ENCODE measurements around the gene TPP2. TPM values are rescaled to one million over a fixed set of nuclear protein-coding genes. Genes with fewer than 3 reads are reported as not detected.

Gene TPP2
- total and polyA plus RNA-seq, 10 donors, result 19.5 to 95.5 (median 55.1) TPM

DNA sequence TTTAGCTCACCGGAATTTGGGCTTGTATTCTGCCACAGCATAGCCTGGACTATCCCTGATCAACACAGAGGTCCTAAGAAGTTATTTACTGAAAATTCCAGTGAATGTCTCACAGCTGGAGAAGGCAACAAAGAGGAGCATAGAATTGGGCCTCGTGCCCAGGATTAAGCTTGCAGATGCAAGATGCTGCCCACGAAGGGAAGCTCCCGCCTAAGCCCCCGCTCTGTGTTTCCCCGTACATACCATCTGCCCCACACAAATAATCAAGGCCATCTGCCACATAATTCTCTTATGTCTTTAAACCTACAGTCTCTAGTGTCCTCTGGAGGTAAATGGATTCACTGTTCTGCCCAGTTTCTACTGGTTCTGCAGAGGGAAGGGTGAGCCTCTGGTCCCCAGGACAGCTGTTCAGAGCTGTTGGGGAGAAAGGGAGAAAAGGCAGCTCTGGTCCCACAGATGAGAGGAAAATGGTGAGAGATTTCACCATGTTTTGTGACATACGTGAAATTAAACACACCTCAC is 7.4 kb upstream of the TPP2 start:
- no peak for DNase-seq
- TF ChIP-seq POLR2AphosphoS5 (IDR thresholded peaks at IDR 0.05), result no peak
- TF ChIP-seq, protein P1, sequence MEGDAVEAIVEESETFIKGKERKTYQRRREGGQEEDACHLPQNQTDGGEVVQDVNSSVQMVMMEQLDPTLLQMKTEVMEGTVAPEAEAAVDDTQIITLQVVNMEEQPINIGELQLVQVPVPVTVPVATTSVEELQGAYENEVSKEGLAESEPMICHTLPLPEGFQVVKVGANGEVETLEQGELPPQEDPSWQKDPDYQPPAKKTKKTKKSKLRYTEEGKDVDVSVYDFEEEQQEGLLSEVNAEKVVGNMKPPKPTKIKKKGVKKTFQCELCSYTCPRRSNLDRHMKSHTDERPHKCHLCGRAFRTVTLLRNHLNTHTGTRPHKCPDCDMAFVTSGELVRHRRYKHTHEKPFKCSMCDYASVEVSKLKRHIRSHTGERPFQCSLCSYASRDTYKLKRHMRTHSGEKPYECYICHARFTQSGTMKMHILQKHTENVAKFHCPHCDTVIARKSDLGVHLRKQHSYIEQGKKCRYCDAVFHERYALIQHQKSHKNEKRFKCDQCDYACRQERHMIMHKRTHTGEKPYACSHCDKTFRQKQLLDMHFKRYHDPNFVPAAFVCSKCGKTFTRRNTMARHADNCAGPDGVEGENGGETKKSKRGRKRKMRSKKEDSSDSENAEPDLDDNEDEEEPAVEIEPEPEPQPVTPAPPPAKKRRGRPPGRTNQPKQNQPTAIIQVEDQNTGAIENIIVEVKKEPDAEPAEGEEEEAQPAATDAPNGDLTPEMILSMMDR (IDR thresholded peaks at IDR 0.05 in 8 of 11, conservative IDR thresholded peaks at IDR 0.05 in 3 of 11), result no peak
- TF ChIP-seq POLR2A (IDR thresholded peaks at IDR 0.05), result no peak
- Histone ChIP-seq H3K9me3 (no peaks in the 10 kb centered on the region), H3K36me3 (no peaks in the 10 kb centered on the region), H3K4me1 (peaks cover 7 to 31% (median 16%) of the 10 kb centered on the region in 6 donors), H3K4me3 (no peak overlapping the region), H3K27ac (no peak overlapping the region), H3K27me3 (replicated peaks in 1 of 7) (no peaks in the 10 kb centered on the region)
- WGBS, 5 donors, result 68 to 83% (median 77%) methylated on average over 7 of the region's 7 CpGs
- intact Hi-C loops (cut with DNase I; ENCODE audit: low total_unique reads), result no loop called here

DNA sequence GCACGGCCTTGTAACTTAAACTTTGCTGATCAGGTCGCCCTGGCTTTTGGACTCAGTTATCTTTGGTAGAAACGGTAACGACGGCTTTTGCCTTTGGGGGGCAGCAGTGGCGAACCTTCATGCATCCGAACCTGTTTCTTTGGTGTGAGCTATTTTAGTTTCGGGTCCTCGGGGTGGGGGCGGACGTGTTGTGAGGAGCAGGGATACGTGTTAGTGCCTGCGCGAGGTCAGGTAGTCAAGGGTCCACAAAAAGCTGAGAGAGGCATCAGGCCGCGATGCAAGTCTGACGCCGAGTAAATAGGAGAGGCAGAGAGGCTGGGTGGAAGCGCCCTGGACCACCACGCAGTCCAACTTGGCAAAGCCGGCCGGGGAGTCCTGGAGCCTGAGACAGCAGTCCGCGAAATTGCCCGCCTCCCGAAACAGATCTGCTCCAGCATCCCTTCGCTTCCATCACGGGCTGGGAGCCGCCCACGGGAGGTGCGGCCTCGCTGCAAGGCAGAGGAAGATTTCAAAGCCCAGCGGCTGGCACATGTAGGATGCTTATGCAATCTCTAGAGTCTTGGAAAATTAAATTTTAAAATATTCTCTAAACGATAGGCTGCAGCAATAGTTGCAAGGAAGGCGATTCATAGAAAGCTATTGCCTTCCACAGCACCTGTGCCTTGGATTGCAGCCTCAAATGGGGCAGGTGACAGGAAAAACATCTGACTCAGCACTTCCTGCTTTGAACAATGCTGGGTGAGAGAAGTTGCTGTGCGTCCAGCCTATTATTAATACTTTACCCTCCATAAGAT is 4.6 kb upstream of the TPP2 start:
- intact Hi-C loops (cut with DNase I; ENCODE audit: low total_unique reads), result loop anchor here (10.0 kb wide), 2 partner anchors 53 to 183 kb away; partner anchors contain the start of gene TEX30
- DNase-seq, result peak; percentile 90
- WGBS, 5 donors, result 0 to 1% (median 1%) methylated on average over 21 to 36 of the region's 36 CpGs

DNA sequence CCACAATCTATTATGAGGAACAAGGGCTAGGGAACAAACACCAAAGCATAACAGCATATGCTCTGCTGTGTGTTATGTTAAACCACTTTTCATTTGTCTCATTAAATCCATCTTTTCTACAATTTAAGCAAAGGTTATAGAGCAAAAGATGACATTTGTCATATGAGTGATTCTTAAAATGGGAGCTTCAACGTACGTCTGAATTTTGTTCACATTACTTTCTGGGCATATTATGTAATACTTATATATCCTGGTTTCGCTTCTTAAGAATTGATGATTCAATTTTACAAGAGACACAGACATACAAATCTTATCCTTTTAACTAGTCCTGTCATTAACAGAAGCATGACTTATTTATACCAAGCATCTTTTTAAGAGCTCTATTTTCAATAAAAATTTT is 3.3 kb upstream of the TPP2 start:
- TF ChIP-seq POLR2AphosphoS5 (IDR thresholded peaks at IDR 0.05), result no peak
- TF ChIP-seq POLR2A (IDR thresholded peaks at IDR 0.05), result no peak
- TF ChIP-seq, protein P1 (IDR thresholded peaks at IDR 0.05 in 8 of 11, conservative IDR thresholded peaks at IDR 0.05 in 3 of 11), result no peak
- intact Hi-C loops (cut with DNase I; ENCODE audit: low total_unique reads), result loop anchor here (10.0 kb wide), 2 partner anchors 51 to 181 kb away; partner anchors contain the start of gene TEX30
- H3K36me3 ChIP-seq, result no peaks in the 10 kb centered on the region
- H3K9me3 ChIP-seq, result no peaks in the 10 kb centered on the region
- peak overlapping the region in 5 of 8 donors; percentile 71 to 89 (median 86) for H3K27ac ChIP-seq
- H3K4me1 ChIP-seq, result peaks cover 24 to 57% (median 38%) of the 10 kb centered on the region in 6 donors
- 53 to 78% (median 67%) methylated on average over 3 of the region's 3 CpGs for WGBS, 5 donors
- no peaks in the 10 kb centered on the region for H3K27me3 ChIP-seq (replicated peaks in 1 of 7)
- DNase-seq, result no peak
- no peak overlapping the region for H3K4me3 ChIP-seq

More for the DNA sequence above, 4.6 kb upstream of the TPP2 start:
- no peaks in the 10 kb centered on the region for H3K27me3 ChIP-seq (replicated peaks in 1 of 7)
- H3K4me1 ChIP-seq, result peaks cover 19 to 45% (median 29%) of the 10 kb centered on the region in 6 donors
- TF ChIP-seq, protein P1 (IDR thresholded peaks at IDR 0.05 in 8 of 11, conservative IDR thresholded peaks at IDR 0.05 in 3 of 11), result peak in 10 of 11 experiments; percentile 22 to 76 (median 66)
- TF ChIP-seq POLR2A (IDR thresholded peaks at IDR 0.05), result no peak
- peak; percentile 47 to 68 (median 62) for TF ChIP-seq POLR2AphosphoS5 (IDR thresholded peaks at IDR 0.05)
- H3K27ac ChIP-seq, result peak overlapping the region; percentile 71 to 89 (median 80)
- peak overlapping the region; percentile 57 to 82 (median 62) for H3K4me3 ChIP-seq
- no peaks in the 10 kb centered on the region for H3K9me3 ChIP-seq
- H3K36me3 ChIP-seq, result no peaks in the 10 kb centered on the region
